Myocyte (in vitro differentiated cells): ENCODE results near the gene LYPLAL1. TPM values are rescaled to one million over a fixed set of nuclear protein-coding genes. Genes with fewer than 3 reads are reported as not detected.

Experiments used
- DNase-seq: peaks from one replicate; pipeline ENCODE4 v3.0.0-alpha.2; 2012; ENCODE audit warnings: low read depth
- polyA plus RNA-seq: library from polyadenylated mRNA; unstranded; fragments of >200 nt; gene quantifications from one replicate; pipeline ENCODE4 v1.2.1, GENCODE V29; 2012; ENCODE audit warnings: missing spikeins
- total RNA-seq: library from RNA; depleted of rRNA; stranded (reverse); fragments of >200 nt; gene quantifications from 2 replicates; pipeline ENCODE4 v1.2.3, GENCODE V29; 2014

LYPLAL1 gene
- total RNA-seq = 17.8 and 32.5 TPM in 2 replicates
- 23.6 TPM for polyA plus RNA-seq

DNA sequence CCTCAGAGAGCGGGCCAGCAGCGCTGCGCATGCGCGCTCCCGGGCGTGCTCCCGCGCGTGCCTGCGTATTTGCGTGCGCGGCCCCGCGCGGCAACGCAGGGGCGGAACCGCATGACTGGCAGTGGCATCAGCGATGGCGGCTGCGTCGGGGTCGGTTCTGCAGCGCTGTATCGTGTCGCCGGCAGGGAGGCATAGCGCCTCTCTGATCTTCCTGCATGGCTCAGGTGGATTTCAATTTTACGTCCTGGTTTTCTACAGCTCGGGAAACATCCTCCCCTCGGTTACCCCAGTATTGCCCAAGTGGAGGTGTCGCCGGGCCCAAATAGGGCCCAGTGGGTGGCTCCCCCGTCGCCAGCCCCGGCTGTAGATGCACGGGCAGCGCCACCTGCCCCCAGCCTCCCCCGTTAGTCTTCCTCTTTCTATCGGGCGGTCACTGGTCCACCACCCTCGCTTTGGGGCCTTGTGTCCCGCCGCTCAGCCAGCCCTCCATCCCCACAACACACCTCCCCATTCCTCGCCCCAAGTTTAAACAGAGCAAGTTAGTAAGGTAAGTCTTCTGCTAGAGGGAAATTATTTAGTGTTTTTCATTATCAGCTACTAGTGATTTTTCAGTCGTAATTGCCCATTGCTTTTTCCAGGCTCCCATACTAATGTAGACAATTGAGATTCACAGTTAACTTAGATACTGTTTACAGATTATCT, at the start of gene LYPLAL1:
Gene LYPLAL1 (plus strand): TSS at position 121 of the 702 bp plus-strand sequence. CDS start 13 bp downstream, at position 134.
- DNase-seq = peak; percentile 90

DNA sequence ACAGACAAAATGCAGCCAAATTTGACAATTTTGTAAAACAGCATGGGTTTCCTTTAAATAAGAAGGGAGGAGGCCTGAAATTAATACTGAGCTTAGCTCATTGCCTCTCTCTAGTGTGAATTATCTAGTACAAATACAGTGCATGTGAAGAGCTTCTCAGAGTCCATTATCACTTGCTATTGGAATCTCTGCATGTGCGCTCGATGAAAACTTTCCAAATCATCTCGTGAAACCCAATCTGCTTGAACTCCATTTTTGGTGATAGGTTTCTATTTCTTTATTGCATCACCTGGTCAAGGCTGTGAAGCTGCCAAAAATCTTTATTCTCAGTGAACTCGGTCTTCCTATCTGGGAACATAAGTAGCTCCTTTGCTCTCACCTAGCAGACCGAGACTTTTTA, 49.5 kb upstream of the LYPLAL1 start:
- no peak for DNase-seq

- peak; percentile 20 for DNase-seq
These were observed 48.3 kb upstream of the LYPLAL1 start for GRCh38 chr1:219125342-219125741.

GRCh38 chr1:219126377-219126776, 47.3 kb upstream of the LYPLAL1 start:
- DNase-seq = no peak

GRCh38 chr1:219128957-219129356, 44.7 kb upstream of the LYPLAL1 start:
- DNase-seq = no peak

GRCh38 chr1:219130366-219130935, 43.2 kb upstream of the LYPLAL1 start:
- DNase-seq = no peak

DNA sequence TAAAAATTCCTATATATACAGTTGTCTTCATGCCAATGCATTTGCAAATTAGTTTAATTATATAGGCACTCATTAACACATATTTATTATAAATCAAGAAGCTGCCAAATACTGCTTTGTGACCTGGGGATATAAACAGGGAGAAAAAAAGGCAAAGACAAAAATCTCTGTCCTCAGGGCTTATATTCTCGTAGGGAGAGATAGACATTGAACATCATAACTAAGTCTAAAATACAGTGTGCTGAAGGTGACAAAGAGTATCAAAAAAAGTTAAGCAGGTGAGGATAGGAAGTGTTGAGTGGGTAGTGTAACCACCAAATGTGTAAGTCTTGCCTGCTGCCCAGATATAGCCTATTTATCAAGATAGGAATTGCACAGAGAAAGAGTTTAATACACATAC, 40.7 kb upstream of the LYPLAL1 start:
- DNase-seq = no peak

GRCh38 chr1:219138747-219139146, 34.9 kb upstream of the LYPLAL1 start:
- DNase-seq = no peak

DNA sequence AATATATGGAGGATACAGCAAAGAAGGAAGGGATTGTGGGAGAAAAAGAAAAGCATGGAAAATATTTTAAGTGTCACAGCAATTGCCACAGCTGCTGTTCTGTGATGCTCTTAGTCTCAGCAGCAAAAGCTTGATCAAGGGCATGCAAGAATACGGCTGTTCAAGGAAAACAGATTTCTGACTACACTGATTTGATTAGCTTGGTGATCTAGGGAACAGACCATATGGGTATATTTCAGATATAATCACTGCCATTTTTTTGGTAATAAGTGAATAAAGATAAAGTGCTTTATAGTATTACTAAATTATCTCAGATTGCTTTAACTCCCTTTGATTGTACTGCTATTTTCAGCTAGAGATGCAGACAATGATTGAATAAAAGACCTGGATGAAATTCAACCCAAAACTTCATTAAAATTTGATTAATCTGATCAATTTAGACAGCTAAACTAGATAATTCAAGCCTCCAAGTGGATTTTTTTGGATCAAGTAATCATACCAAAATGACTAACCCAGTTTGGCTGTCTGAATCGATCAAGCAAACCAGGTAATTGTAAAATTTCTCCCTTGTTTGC, 33.3 kb upstream of the LYPLAL1 start:
- DNase-seq = no peak

- no peak for DNase-seq
These were observed 29.9 kb upstream of the LYPLAL1 start for GRCh38 chr1:219143735-219144134.

- no peak for DNase-seq
These were observed 28.9 kb upstream of the LYPLAL1 start for GRCh38 chr1:219144658-219145315.

- DNase-seq = no peak
These were observed 26.1 kb upstream of the LYPLAL1 start for GRCh38 chr1:219147571-219148019.

- no peak for DNase-seq
These were observed 24.6 kb upstream of the LYPLAL1 start for GRCh38 chr1:219149009-219149577.

DNA sequence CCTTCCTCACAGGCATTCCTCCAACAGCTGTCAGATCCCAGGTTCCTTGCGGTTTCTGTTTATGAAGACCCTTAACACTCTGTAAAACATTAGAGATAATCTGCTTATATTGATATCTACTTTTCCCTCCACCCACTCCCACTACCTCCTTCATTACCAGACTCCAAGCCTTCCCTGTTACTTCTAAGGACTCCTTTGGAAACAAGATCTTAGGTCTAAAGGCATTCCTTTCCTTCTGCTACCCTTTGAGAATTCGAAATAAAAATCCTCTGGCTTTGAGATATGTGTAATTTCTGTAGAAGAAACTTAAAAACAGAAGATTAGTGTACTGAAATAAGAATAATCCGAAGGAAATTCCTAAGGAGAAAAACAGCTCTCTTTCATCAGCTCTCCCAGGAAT, 23.7 kb upstream of the LYPLAL1 start:
- DNase-seq = no peak

DNA sequence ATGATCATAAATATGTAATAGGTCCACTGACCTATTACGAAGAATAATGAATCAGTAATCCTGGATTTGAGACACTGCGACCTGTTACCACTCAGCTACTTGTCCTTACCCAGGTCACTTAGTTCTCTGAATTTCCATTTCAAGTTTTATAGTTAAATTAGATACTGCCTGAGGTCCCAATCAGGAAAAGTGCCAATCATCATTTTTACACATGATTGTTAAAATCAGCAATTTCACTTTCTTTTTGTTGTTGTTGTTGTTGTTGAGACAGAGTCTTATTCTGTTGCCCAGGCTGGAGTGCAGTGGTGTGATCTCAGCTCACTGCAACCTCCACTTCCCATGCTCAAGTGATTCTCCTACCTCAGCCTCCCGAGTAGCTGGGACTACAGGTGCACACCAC, 22.8 kb upstream of the LYPLAL1 start:
- DNase-seq = no peak

DNA sequence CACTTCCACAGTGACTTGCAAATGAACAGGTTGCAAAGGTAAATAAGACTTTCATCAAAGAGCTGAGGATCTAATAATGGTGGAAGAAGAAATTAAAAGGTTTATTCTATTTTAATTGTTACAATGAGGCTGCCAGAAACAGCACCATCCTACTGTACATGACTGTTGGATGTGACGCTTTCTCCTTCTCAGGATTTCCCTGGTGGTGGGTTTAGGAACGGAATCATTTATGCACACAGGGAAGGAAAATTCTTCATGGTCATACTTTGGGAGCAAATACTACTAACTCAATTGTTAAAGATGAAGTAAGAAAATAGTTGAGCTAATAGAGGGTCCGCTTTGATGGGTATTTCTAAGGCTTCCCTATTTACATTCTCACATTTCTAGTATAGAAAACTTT, 22.2 kb upstream of the LYPLAL1 start:
- DNase-seq = no peak

DNA sequence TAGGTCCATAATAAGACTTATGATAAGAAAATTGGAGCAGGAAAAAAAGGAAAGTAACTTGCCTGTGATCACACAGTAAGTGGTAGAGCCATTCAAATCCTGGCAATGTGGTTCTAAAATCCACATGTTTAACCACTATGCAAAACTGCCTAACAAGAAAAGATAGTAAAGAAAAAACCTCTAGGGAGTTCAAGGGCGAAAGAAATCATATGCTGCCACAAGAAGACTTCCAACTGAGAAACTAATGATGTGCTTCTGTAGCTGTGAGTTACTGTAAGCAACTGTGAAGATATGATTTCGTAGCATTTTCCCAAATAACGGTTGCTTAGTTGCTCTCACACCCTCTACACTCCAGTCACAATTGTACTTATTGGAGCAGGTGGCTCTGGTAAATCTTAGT, 20.9 kb upstream of the LYPLAL1 start:
- no peak for DNase-seq

- no peak for DNase-seq
These were observed 20.0 kb upstream of the LYPLAL1 start for GRCh38 chr1:219153723-219154122.

- peak; percentile 49 for DNase-seq
These were observed 18.5 kb upstream of the LYPLAL1 start for GRCh38 chr1:219155135-219155534.

- no peak for DNase-seq
These were observed 13.6 kb upstream of the LYPLAL1 start for GRCh38 chr1:219159946-219160645.

DNA sequence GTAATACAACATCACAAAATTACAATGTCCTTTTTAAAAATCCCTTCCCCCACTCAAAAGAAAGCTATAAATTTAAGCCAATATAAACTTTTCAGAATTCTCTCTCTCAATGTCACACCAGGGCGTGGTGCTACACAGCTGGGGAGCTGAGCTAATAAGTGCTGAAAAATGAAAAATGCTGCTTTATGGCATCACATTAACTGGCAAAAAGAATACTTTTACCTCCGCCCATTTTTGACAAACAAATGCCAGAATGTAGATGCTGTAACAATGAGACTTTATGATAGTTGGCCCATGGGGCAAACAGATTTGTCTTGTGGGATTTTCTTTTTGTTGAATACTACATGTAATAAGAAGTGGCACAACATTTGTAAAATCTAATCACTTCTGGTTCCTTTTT, 12.7 kb upstream of the LYPLAL1 start:
- no peak for DNase-seq
